Testis (tissue), 2 donors: Measurements from ENCODE around the gene RGS3.

Source experiments
- POLR2A ChIP-seq: fragments of 450-650 bp; IDR thresholded peaks from one replicate; pipeline ENCODE4 v1.6.1; 2017; ENCODE audit warnings: antibody characterized with exemption, mild to moderate bottlenecking, moderate library complexity
- TF ChIP-seq, protein P1 (sequence below), 3 experiments: fragments of 450-650 bp in 2 of 3; fragments of 200-600 bp in 1 of 3; sonication (generic) in 1 of 3; IDR thresholded peaks; one replicate each; pipeline ENCODE4 v1.5.1; 2016 to 2019; ENCODE audit warnings: antibody characterized with exemption in 3 of 3, mild to moderate bottlenecking in 2 of 3, moderate library complexity in 1 of 3

- TF ChIP-seq, protein P1, sequence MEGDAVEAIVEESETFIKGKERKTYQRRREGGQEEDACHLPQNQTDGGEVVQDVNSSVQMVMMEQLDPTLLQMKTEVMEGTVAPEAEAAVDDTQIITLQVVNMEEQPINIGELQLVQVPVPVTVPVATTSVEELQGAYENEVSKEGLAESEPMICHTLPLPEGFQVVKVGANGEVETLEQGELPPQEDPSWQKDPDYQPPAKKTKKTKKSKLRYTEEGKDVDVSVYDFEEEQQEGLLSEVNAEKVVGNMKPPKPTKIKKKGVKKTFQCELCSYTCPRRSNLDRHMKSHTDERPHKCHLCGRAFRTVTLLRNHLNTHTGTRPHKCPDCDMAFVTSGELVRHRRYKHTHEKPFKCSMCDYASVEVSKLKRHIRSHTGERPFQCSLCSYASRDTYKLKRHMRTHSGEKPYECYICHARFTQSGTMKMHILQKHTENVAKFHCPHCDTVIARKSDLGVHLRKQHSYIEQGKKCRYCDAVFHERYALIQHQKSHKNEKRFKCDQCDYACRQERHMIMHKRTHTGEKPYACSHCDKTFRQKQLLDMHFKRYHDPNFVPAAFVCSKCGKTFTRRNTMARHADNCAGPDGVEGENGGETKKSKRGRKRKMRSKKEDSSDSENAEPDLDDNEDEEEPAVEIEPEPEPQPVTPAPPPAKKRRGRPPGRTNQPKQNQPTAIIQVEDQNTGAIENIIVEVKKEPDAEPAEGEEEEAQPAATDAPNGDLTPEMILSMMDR (IDR thresholded peaks at IDR 0.05), result no peak
- TF ChIP-seq POLR2A, result no peak
Measured at GRCh38 chr9:113538131-113538530, 74.6 kb downstream of the RGS3 start.
